RWPE1 (cell line): Measurements from ENCODE around the gene GBF1.

Experiments used
- CTCF ChIA-PET: fragments of 350-600 bp; sonication (Branson Sonifier 250); formaldehyde crosslinking; extraction: SDS; loops from one replicate; lab custom pipeline; 2021; lab: Yijun Ruan, JAX
- POLR2A ChIA-PET: fragments of 400-600 bp; formaldehyde crosslinking; extraction: SDS; loops from one replicate; lab custom pipeline; 2020; ENCODE audit warnings: antibody characterized with exemption; ENCODE audit not compliant: low non-redundant PET; lab: Yijun Ruan, JAX
- DNase-seq: peaks from one replicate; pipeline ENCODE4 v3.0.0; 2012; ENCODE audit warnings: low spot score
- H3K27ac ChIP-seq: fragments of 450-650 bp; 2 replicates; pipeline ENCODE4 v1.5.1; 2017
- TF ChIP-seq, protein P1 (sequence below): fragments of 450-650 bp; conservative IDR thresholded peaks from 2 replicates; pipeline ENCODE4 v1.5.1; 2017; ENCODE audit warnings: low read depth, mild to moderate bottlenecking

Gene GBF1

DNA sequence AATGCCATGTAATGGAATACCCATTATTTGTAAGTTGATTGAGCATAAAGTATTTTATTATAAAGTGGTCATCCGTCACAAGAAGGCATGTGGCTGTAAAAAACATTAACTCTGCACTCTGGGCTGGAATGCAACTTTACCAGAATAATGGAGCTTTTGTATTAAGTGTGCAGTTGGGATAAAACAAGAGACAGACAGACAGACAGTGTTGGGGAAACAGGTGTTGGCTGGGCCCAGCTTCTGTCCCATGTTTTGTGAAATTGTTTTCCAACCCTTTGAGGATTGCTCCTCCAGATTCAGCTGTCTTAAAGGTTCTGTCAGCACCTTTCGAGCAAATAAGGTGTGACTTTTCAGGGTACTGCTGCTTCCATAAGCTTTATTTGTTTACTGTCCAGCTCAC, 82.3 kb downstream of the GBF1 start:
- DNase-seq = no peak
- POLR2A ChIA-PET = no interaction called here
- TF ChIP-seq, protein P1, sequence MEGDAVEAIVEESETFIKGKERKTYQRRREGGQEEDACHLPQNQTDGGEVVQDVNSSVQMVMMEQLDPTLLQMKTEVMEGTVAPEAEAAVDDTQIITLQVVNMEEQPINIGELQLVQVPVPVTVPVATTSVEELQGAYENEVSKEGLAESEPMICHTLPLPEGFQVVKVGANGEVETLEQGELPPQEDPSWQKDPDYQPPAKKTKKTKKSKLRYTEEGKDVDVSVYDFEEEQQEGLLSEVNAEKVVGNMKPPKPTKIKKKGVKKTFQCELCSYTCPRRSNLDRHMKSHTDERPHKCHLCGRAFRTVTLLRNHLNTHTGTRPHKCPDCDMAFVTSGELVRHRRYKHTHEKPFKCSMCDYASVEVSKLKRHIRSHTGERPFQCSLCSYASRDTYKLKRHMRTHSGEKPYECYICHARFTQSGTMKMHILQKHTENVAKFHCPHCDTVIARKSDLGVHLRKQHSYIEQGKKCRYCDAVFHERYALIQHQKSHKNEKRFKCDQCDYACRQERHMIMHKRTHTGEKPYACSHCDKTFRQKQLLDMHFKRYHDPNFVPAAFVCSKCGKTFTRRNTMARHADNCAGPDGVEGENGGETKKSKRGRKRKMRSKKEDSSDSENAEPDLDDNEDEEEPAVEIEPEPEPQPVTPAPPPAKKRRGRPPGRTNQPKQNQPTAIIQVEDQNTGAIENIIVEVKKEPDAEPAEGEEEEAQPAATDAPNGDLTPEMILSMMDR = no peak
- no peak overlapping the region for H3K27ac ChIP-seq
- CTCF ChIA-PET = no interaction called here

DNA sequence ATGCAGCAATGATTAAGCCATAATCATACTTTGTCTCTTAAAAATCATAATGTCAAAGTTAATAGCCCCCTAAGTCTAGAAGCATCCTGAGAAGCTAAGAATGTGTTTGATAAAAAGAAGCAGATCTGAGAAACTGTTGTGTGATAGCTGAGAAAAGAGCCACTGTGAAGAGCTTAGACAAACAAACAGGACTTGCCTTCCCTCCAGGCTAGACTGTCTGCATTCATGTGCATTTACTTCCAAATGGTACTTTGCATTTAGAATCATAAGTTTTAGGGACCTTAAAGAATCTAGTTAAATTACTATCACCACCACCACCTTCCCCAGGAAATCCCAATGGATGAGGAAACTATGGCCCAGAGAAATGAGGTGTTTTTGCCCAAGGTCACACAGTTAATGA, 87.4 kb downstream of the GBF1 start:
- DNase-seq = no peak
- H3K27ac ChIP-seq = no peak overlapping the region
- TF ChIP-seq, protein P1 = no peak
- ChIA-PET POLR2A (no interaction called here), CTCF (no interaction called here)

DNA sequence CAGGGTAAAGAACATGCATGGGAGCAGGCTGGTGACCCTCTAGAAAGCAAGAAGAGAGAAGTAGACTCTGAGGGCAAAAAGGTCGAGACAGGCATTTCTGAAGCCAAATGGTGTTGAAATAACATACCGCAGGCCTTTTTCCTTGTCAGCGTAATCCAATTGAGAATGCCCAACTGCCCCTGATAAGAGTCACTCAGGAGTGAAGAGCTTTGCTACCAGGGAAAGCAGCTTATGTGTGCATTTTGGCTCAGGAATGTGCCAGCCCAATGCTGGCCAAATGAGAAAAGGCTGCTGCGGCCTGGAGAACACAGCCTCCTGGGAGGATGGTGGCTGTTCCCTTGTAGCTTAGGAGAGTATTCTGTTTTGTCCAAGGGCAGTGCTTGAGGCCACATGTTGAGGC, 88.8 kb downstream of the GBF1 start:
- ChIA-PET CTCF (interaction anchor here (1.0 to 1.5 kb wide), 2 partner anchors 17 to 104 kb away, joined by 4 to 6 read pairs; no protein-coding TSS in a partner anchor), POLR2A (no interaction called here)
- no peak overlapping the region for H3K27ac ChIP-seq
- TF ChIP-seq, protein P1 = no peak
- no peak for DNase-seq

DNA sequence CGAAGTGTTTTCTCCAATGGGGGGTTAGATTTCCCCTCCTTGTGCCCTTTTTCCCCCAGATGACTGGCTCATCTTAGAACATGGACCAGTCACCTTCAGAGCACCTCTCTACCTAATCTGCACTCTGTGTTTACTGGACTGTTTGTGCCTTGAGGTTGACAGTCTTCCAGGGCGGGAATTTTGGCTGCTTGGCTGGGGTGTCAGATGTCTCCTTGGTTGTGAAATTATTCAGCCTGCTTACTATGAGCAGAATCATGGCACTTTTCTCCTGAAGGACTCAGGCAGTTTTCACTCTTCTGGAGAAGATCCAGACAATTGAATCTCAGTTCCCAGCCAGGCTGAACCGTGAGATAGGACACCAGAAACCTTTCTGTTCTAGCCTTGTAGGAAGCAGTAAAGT, 89.9 kb downstream of the GBF1 start:
- no peak overlapping the region for H3K27ac ChIP-seq
- no peak for DNase-seq
- POLR2A ChIA-PET = no interaction called here
- CTCF ChIA-PET = no interaction called here
- TF ChIP-seq, protein P1 = no peak

DNA sequence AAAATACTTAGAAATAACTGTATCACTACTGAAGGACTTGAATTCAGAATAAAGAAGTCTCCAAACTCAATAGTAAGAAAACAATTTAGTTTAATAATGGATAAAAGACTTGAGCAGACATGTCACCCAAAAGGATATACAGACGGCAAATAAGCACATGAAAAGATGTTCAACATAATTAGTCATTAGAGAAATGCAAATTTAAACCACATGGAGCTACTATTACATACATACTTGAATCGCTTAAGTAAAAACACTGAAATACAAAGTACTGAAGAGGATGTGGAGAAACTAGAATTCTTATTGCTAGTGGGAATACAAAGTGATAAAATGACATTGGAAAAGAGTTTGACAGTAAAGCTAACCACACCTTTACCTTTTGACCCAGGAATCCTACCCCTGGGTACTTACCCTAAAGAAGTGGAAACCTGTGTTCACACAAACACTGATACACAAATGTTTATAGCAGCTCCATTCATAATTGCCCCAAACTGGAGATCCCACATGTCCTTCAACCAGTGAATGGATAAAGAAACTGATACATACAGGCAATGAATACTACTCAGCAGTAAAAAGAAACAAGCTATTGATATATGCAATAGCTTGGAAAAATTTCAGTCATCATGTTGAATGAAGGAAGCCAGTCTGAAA, 95.8 kb downstream of the GBF1 start:
- DNase-seq = no peak
- ChIA-PET POLR2A (no interaction called here), CTCF (interaction anchor here (0.6 to 1.8 kb wide), 5 partner anchors 11 to 143 kb away, joined by 3 to 8 read pairs (median 3); no protein-coding TSS in a partner anchor)
- no peak overlapping the region for H3K27ac ChIP-seq
- TF ChIP-seq, protein P1 = no peak

DNA sequence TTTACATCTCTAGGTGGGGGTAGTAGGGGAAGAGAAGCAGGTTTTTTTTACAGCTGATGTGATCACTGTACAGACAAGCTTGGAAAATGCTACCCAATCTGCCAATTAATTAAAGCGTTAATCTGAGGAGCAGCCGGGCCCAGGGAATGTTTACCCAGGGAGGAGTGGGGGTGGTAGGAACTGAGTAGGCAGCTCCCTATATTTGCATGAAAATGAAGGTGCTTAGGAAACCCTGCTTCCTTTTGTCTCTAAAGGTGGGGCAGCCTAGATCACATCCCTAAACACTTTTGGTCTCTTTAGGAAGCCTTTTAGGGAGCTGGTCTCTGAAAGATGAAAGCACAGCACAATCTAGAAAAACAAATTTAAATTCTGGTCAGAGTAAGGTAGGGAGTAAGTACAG, 97.1 kb downstream of the GBF1 start:
- ChIA-PET CTCF (interaction anchor here (0.8 to 1.8 kb wide), 2 partner anchors 10 to 113 kb away, joined by 4 to 8 read pairs; no protein-coding TSS in a partner anchor), POLR2A (no interaction called here)
- TF ChIP-seq, protein P1 = no peak
- peak; percentile 47 for DNase-seq
- no peak overlapping the region for H3K27ac ChIP-seq
